Stomach (tissue), 9 donors: ENCODE data around the gene LRRC7. TPM values are rescaled to one million over a fixed set of nuclear protein-coding genes. Genes with fewer than 3 reads are reported as not detected.
"Not testable (repeated sequence)": the region's sequence is repeated elsewhere in the genome, so short reads cannot be mapped to it uniquely, and the experiment has no call there.

Experiments used
- DNase-seq, 2 donors: peaks; one replicate each; pipeline versions ENCODE4 v3.0.0 to v3.0.0-alpha.2; 2013 to 2019
- H3K27ac ChIP-seq, 5 donors: fragments of 200-600 bp in 4 of 5; sonication (generic) in 4 of 5; one replicate each; pipeline ENCODE4 v1.5.1; 2013 to 2019; ENCODE audit warnings: mild to moderate bottlenecking in 1 of 5, moderate library complexity in 1 of 5
- H3K27me3 ChIP-seq, 3 donors: fragments of 200-600 bp; sonication (generic); one replicate each; pipeline ENCODE4 v1.5.1; 2017 to 2019; ENCODE audit warnings: mixed run types in 1 of 3
- H3K36me3 ChIP-seq, 4 donors: fragments of 200-600 bp; sonication (generic); 1 replicate in 3 of 4; 2 replicates in 1 of 4; pipeline ENCODE4 v1.5.1; 2016 to 2019
- H3K4me1 ChIP-seq, 4 donors: fragments of 200-600 bp; sonication (generic); one replicate each; pipeline ENCODE4 v1.5.1; 2016 to 2019
- H3K4me3 ChIP-seq, 4 donors: fragments of 200-600 bp; sonication (generic) in 3 of 4; one replicate each; pipeline ENCODE4 v1.5.1; 2016 to 2019; ENCODE audit warnings: mild to moderate bottlenecking in 1 of 4
- H3K9me3 ChIP-seq, 4 donors: fragments of 200-600 bp; sonication (generic); one replicate each; pipeline ENCODE4 v1.5.1; 2016 to 2019
- CTCF ChIP-seq, 7 experiments: fragments of 450-650 bp in 4 of 7; fragments of 200-600 bp in 3 of 7; sonication (generic) in 3 of 7; IDR thresholded peaks; one replicate each; pipeline ENCODE4 v1.5.1; 2016 to 2019; ENCODE audit warnings: antibody characterized with exemption in 7 of 7, control low read depth in 2 of 7, mild to moderate bottlenecking in 1 of 7
- EP300 ChIP-seq: sonication (generic); formaldehyde crosslinking; IDR thresholded peaks from one replicate; pipeline ENCODE4 v1.6.1; 2017; ENCODE audit warnings: antibody characterized with exemption
- POLR2A ChIP-seq, 4 donors: fragments of 450-650 bp; IDR thresholded peaks; one replicate each; pipeline ENCODE4 v1.6.1; 2016; ENCODE audit warnings: antibody characterized with exemption in 4 of 4, control low read depth in 2 of 4, mild to moderate bottlenecking in 1 of 4, moderate library complexity in 1 of 4
- POLR2AphosphoS5 ChIP-seq, 3 donors: sonication (generic); formaldehyde crosslinking; IDR thresholded peaks; one replicate each; pipeline ENCODE4 v1.6.1; 2016; ENCODE audit warnings: antibody characterized with exemption in 3 of 3
- WGBS, 5 donors: extraction: QIAGEN DNeasy Blood & Tissue Kit in 3 of 5; methylation state at CpG; one replicate each; pipeline versions ENCODE4 v1.1.5 to v1.1.7; 2013 to 2018; 5-methylcytosine and 5-hydroxymethylcytosine counted together
- intact Hi-C: fragments of 100-400 bp; cut with DNase I; formaldehyde crosslinking; loops from one replicate; pipeline ENCODE4 v1.15.1; 2023; ENCODE audit warnings: low total_unique reads
- polyA plus RNA-seq, 3 donors: library from polyadenylated mRNA; stranded (reverse); fragments of 200-250 nt; gene quantifications; one replicate each; pipeline ENCODE4 v1.2.3, GENCODE V29; 2013
- total RNA-seq, 5 donors: library from RNA; depleted of rRNA; stranded (reverse); fragments of >200 nt; gene quantifications; one replicate each; pipeline versions ENCODE4 v1.1.0 to v1.2.3, GENCODE V29; 2014 to 2016
- donor health status: healthy with polysubstance abuse.
- donor health status: Bipolar disorder and iron deficiency.
- donor health status: healthy.

LRRC7 gene
- total and polyA plus RNA-seq, 8 donors, result 0.06 to 22.4 (median 0.31) TPM; not detected in 1

- intact Hi-C loops, result no loop called here
- H3K27me3 ChIP-seq, result no peaks in the 10 kb centered on the region
- no peak for DNase-seq
- H3K27ac ChIP-seq, result no peak overlapping the region
- no peak overlapping the region for H3K4me3 ChIP-seq
- no peaks in the 10 kb centered on the region for H3K36me3 ChIP-seq
- H3K9me3 ChIP-seq, result no peaks in the 10 kb centered on the region
- peaks cover 0 to 7% (median 0%) of the 10 kb centered on the region in 4 donors for H3K4me1 ChIP-seq
- TF ChIP-seq CTCF (IDR thresholded peaks at IDR 0.05) (no peak), POLR2A (IDR thresholded peaks at IDR 0.05) (no peak), EP300 (no peak), POLR2AphosphoS5 (IDR thresholded peaks at IDR 0.05) (no peak)
- 56 to 79% (median 77%) methylated on average over 3 of the region's 3 CpGs for WGBS, 5 donors
These were observed 474.5 kb downstream of the LRRC7 start for GRCh38 chr1:70042090-70042731.

GRCh38 chr1:70043804-70044203 lies 476.1 kb downstream of the LRRC7 start:
- H3K36me3 ChIP-seq, result no peaks in the 10 kb centered on the region
- peaks cover 0 to 7% (median 0%) of the 10 kb centered on the region in 4 donors for H3K4me1 ChIP-seq
- no peaks in the 10 kb centered on the region for H3K9me3 ChIP-seq
- H3K27ac ChIP-seq, result no peak overlapping the region
- intact Hi-C loops, result no loop called here
- H3K4me3 ChIP-seq, result no peak overlapping the region
- no peak for TF ChIP-seq POLR2A (IDR thresholded peaks at IDR 0.05)
- no peak for TF ChIP-seq CTCF (IDR thresholded peaks at IDR 0.05)
- TF ChIP-seq POLR2AphosphoS5 (IDR thresholded peaks at IDR 0.05), result no peak
- TF ChIP-seq EP300, result no peak
- H3K27me3 ChIP-seq, result no peaks in the 10 kb centered on the region
- peak in 1 of 2 donors; percentile 45 for DNase-seq

GRCh38 chr1:70044832-70045231 lies 477.1 kb downstream of the LRRC7 start:
- Histone ChIP-seq H3K27me3 (no peaks in the 10 kb centered on the region), H3K9me3 (no peaks in the 10 kb centered on the region), H3K27ac (no peak overlapping the region), H3K36me3 (no peaks in the 10 kb centered on the region), H3K4me3 (no peak overlapping the region), H3K4me1 (peaks cover 0 to 7% (median 0%) of the 10 kb centered on the region in 4 donors)
- intact Hi-C loops, result no loop called here
- TF ChIP-seq EP300 (no peak), CTCF (IDR thresholded peaks at IDR 0.05) (no peak), POLR2A (IDR thresholded peaks at IDR 0.05) (no peak), POLR2AphosphoS5 (IDR thresholded peaks at IDR 0.05) (no peak)
- WGBS, 5 donors, result 63 to 82% (median 78%) methylated on average over 2 of the region's 2 CpGs
- no peak for DNase-seq

- H3K27ac ChIP-seq, H3K36me3 ChIP-seq, H3K9me3 ChIP-seq, H3K27me3 ChIP-seq, intact Hi-C loops, H3K4me1 ChIP-seq, H3K4me3 ChIP-seq, DNase-seq: not testable (repeated sequence)
- 82 to 94% (median 89%) methylated on average over 1 of the region's 1 CpG for WGBS, 5 donors
These were observed 477.9 kb downstream of the LRRC7 start for GRCh38 chr1:70045581-70045980.

- WGBS, 5 donors, result 27 to 64% (median 50%) methylated on average over 1 of the region's 1 CpG
- Histone ChIP-seq H3K9me3 (no peaks in the 10 kb centered on the region), H3K4me1 (peaks cover 0 to 6% (median 0%) of the 10 kb centered on the region in 4 donors), H3K36me3 (no peaks in the 10 kb centered on the region), H3K27me3 (no peaks in the 10 kb centered on the region), H3K27ac (no peak overlapping the region), H3K4me3 (no peak overlapping the region)
- intact Hi-C loops, result no loop called here
- TF ChIP-seq POLR2A (IDR thresholded peaks at IDR 0.05) (no peak), POLR2AphosphoS5 (IDR thresholded peaks at IDR 0.05) (no peak), EP300 (no peak), CTCF (IDR thresholded peaks at IDR 0.05) (no peak)
- DNase-seq, result no peak
These were observed 480.8 kb downstream of the LRRC7 start for GRCh38 chr1:70048336-70049094.
